Stimulated activated CD4-positive, alpha-beta T cell treated with anti-CD3 and anti-CD28 coated beads, Interleukin-12 subunit alpha, Interleukin-12 subunit beta, amount 100 ng/mL, for 48 hours (primary cell): ENCODE measurements around the gene EPN3.

Experiments used
- DNase-seq, 3 donors: peaks; one replicate each; pipeline ENCODE4 v3.0.0-alpha.2; 2020; ENCODE audit warnings: low read depth in 2 of 3, low spot score in 1 of 3

EPN3 gene

DNA sequence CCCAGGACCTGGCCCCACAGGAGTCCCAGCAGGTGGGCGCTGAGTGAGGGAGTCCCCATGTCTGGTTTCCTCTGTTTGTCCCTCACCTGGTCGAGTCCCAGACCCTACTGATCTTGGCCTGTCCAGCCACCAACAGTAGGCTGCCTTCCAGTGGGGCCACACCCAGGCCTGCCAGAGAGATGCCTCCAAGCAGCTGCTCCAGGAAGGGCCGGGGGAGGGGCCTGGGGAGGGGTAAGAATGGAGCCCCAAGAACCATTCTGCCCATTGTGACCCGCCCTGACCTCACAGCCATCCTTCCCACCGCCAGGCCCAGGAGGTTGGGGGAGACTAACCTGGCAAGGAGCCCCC lies 15.2 kb downstream of the EPN3 start:
- no peak for DNase-seq

DNA sequence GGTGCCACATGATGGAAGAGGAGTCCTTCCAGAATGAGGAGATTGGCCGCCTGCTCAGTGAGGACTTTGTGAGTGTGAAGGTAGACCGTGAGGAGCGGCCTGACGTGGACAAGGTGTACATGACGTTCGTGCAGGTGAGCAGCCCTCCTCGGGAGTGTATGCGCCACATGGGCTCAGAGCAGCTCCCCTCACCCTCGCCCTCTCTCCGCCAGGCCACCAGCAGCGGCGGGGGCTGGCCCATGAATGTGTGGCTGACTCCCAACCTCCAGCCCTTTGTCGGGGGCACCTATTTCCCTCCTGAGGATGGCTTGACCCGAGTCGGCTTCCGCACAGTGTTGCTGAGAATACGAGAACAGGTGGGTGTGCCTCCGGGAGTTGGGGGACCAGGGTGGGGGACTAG lies 16.3 kb downstream of the EPN3 start:
- DNase-seq: no peak

DNA sequence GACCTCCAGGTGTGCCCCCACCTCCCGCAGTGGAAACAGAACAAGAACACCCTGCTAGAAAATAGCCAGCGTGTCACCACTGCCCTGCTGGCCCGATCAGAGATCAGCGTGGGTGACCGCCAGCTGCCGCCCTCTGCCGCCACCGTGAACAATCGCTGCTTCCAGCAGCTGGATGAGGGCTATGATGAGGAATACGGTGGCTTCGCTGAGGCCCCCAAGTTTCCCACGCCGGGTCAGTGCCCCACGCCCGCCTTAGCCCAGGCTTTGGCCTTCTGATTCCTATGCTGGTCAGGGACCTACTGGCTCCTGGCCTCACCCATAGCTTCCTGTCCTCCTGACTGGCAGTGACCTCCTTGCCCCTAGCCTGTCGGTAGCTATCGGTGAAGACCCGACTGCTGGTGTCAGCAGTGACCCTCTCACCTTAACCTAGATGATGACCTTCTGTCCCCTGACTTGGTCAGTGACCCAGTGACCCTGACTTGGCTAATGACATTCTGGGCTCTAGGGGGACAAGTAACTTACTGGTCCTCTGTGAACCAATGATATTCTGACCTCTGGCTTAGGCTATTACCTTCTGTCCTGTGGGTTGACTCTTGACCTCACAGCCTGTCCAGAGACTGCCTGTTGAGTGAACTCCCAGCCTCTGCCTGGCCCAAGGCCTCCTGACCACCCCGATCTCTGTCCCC lies 16.9 kb downstream of the EPN3 start:
- no peak for DNase-seq

DNA sequence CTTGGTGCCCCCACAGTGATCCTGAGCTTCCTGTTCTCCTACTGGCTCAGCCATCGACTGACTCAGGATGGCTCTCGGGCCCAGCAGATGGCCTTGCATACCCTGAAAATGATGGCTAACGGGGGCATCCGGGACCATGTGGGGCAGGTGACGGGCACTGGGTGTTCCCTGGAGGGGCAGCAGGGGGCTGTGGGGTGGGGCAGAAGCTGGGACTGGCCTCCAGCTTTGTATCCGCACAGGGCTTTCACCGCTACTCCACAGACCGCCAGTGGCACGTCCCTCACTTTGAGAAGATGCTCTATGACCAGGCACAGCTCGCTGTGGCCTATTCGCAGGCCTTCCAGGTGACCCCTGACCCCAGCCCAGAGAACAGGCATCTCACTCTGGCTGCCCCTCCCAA lies 17.4 kb downstream of the EPN3 start:
- DNase-seq: no peak

DNA sequence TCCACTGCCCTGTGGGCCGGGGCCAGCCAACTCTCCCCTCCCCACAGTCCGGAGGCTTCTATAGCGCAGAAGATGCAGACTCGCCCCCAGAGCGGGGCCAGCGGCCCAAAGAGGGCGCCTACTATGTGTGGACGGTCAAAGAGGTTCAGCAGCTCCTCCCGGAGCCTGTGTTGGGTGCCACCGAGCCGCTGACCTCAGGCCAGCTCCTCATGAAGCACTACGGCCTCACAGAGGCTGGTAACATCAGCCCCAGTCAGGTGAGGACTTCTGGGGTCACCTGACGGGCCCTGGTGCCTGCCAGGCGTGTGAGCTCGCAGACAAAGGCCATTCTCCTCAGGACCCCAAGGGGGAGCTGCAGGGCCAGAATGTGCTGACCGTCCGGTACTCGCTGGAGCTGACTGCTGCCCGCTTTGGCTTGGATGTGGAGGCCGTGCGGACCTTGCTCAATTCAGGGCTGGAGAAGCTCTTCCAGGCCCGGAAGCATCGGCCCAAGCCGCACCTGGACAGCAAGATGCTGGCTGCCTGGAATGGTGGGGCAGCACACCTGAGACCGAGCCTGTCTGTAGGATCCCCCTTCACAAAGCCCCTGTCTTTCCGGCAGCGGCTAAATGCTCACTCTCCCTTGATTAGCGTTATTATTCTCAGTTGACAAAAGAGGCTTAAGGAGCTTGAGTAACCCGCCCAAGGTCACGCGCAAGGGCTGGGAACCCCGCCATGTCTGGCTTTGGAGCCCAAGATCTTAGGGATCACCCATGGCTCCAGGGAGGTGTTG lies 18.3 kb downstream of the EPN3 start:
- DNase-seq: no peak

DNA sequence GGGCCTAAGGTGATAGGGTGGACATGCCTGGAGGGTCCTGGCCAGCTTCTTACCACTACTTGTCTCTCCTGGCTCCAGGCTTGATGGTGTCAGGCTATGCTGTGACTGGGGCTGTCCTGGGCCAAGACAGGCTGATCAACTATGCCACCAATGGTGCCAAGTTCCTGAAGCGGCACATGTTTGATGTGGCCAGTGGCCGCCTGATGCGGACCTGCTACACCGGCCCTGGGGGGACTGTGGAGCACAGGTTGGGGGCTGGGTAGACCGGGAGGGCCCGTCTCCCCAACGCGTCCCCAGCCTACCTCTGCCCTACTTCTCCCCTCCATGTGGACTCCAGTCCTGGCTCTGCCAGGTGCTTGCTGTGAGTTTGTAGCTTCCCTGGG lies 18.9 kb downstream of the EPN3 start:
- DNase-seq: no peak

DNA sequence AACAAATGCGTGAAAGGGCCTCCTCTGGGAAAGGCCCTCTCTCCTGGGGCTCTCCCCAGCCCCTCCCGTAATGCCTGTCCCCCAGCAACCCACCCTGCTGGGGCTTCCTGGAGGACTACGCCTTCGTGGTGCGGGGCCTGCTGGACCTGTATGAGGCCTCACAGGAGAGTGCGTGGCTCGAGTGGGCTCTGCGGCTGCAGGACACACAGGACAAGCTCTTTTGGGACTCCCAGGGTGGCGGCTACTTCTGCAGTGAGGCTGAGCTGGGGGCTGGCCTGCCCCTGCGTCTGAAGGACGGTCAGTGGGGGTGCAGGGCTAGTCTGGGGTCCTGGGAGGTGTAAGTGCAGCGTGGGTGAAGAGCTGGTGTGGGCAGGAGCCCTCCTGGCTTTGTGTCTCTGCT lies 19.3 kb downstream of the EPN3 start:
- DNase-seq: no peak

DNA sequence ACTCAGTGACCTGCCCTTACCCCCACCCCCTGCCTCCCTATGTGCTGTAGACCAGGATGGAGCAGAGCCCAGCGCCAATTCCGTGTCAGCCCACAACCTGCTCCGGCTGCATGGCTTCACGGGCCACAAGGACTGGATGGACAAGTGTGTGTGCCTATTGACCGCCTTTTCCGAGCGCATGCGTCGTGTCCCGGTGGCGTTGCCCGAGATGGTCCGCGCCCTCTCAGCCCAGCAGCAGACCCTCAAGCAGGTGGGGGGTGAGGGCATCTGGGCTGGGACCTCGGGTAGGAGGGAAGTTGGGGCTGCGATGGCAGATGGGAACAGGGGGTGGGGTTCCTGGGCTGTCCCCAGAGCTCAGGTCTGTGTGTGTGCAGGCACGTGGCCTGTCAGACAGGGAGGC lies 21.7 kb downstream of the EPN3 start:
- DNase-seq: no peak

DNA sequence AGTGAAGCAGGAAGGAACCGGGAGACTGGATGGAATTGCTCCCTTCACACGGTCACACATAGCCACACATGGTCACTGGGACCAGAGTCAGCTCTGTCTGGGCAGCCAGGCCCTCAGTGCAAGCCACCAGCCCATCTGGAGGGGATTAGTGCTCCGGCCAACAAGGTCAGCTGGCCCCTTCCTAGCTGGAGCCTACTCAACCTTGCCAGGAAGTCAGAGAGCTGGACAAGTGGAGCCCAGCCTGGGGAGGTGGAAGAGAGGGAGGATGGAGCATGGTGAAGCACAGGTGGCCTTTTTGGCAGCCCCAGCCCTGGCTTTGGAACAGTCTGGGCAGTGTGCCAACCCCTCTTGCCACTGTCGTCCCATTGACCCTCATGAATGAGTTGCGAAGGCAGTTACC lies 24.3 kb downstream of the EPN3 start:
- DNase-seq: no peak

DNA sequence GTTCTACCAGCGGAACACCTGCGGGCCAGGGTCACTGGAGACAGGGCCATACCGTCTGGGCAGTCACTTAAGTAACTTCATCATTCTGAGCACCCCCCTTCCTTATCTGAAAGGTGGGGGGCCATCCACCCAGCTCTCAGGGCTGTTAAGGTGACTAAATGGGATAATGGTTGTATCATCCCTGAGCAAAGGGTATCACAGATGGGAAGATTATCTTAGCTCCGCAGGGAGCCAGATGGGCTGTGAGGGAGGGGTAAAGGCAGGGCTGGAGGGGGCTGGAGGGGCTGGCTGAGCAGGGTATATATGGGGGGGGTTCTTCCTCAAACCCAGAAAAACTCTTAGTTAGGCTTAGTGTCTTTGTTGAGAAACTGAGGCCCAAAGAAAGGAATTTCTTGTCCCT lies 25.1 kb downstream of the EPN3 start:
- DNase-seq: no peak

DNA sequence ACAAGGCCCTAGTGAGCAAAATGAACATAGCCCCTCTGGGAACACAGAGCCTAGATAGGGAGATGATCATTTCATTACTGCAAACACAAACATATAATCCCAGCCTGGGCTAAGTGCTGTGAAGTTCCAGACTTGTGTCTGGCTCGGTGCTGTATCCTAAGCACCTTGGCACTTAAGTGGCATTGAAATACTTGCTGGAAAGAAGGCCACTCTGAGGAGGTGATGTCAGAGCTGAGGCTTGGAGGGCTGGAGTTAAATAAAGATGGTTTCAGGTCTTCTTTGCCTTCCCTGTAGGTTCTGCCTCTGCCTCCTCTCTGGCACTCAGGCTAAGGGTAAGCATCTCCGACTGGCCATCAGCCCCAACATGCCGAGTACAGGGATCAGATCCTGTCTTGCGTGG lies 25.6 kb downstream of the EPN3 start:
- no peak for DNase-seq

DNA sequence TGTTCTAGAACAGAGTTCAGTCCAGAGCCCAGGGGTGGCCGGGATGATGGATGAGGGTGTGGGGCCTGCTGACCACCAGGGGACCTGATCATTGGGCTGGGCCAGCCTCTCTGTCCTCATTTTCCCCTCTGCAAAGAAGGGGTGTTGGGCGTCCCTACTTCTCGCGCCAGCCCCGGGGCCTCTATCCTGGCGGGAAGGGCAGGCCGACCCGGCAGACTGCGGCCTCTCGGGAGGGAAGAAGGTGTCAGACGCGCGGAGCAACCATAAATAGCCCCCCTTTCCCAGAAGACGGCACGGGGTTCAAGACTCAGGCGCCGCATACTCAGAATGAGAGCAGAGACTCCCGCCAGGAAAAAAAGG lies 26.0 kb downstream of the EPN3 start:
- DNase-seq: no peak

DNA sequence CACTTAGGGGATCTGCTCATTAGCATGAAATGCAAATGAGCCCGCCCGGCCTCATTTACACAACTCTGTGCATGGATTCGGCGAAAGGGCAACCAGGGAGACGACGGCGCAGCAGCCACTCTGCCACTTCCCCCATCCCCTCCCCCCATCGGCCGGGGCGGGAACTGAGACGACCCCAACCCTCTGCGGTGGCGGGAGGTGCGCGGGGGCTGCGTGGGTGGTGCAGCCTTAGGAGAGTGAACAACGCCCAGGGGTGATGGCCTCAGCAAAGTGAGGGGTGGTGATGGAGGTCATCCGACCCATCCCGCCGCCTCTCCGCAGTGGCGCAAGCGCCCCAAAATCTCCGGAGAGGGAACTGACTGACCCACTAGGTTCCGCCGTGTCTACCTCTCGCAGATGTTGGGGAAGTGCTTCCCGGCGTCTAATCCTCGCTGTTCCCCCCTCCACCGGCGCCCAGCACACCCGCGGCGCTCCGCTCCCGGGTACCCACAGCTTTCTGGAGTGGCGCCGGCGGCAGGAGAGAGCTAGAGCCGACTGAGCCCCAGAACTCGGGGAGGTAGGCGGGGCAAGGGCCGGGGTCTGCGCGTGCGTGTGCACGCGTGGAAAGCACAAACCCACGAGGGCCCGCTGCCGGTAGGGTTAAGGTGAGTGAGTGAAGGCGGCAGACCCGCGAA lies 26.5 kb downstream of the EPN3 start:
- no peak for DNase-seq

DNA sequence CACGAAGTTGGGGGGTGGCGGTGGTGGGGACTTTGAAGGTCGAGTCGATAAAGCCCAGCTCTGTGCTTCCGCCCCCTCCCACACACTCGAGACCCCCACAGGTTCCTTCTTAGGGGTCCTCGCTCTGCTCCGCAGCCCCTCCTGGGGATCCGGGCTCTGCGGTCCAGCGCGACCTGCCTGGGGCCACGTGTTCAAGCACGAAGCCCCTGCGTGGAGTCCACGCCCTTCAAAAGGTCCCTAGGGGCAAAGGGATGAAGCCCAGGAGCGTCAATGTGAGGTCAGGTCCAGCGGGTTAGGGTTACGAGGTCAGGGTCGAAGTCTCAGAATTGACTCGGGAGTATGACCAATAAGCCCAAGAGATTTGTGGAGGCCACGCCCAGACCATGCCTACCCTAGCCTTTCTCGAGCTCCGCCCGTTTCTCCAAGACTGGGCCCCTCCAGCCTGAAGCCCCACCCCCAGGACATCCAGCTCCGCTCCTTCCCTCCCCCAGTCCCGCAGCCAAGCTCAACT lies 27.2 kb downstream of the EPN3 start:
- peak in 1 of 3 donors; percentile 14 for DNase-seq

DNA sequence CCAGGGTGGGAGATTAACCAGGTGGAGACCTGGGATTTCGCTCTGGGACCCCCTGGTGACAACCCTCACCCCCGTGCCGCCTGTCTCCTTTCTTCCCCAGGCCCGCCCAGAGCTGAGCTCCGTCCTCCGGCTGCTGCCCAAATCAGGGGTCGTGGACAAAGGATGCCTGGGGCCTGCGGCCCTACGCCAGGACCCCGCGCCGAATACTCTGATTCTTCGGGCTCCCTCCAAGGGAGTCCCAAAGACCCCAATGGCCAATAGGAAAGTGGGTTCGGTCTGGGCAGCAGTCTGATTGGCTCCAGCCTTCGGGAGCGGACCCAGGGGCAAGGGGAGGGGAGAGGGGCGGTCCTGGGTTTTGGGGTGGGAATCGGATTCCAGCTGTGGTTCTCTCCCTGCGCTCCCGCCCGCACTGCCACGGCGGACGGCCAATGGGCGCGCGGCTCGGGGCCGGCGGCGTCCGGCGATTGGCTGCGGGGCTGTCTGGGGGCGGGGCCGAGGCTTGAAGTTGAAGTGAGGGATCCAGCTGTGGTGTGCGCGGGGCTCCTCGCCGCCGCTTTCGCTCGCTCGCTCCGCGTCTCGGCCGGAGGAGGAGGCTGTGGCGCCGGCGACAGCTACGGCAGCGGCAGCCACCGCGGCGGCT lies 27.8 kb downstream of the EPN3 start, which contains the start of gene CACNA1G:
CACNA1G (plus strand) TSS at position 531 of the 640 bp plus-strand sequence. CDS start 745 bp downstream, outside the sequence.
- peak; percentile 77 to 84 (median 82) for DNase-seq

DNA sequence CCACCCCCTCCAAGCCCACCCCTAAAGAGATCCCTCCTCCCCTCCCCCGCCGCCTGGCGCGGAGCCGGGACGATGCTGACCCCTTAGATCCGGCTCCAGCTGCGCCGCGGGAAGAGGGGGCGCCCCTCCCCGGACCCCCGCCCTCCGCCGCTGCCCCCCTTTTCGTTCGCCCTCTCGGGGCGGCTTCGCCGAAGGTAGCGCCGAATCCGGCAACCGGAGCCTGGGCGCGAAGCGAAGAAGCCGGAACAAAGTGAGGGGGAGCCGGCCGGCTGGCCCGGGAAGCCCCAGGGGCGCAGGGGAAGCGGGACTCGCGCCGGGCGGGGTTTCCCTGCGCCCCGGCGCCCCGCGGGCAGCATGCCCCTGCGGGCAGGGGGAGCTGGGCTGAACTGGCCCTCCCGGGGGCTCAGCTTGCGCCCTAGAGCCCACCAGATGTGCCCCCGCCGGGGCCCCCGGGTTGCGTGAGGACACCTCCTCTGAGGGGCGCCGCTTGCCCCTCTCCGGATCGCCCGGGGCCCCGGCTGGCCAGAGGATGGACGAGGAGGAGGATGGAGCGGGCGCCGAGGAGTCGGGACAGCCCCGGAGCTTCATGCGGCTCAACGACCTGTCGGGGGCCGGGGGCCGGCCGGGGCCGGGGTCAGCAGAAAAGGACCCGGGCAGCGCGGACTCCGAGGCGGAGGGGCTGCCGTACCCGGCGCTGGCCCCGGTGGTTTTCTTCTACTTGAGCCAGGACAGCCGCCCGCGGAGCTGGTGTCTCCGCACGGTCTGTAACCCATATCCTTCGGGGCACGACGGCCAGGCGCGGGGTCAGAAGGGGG lies 28.6 kb downstream of the EPN3 start:
- no peak for DNase-seq

DNA sequence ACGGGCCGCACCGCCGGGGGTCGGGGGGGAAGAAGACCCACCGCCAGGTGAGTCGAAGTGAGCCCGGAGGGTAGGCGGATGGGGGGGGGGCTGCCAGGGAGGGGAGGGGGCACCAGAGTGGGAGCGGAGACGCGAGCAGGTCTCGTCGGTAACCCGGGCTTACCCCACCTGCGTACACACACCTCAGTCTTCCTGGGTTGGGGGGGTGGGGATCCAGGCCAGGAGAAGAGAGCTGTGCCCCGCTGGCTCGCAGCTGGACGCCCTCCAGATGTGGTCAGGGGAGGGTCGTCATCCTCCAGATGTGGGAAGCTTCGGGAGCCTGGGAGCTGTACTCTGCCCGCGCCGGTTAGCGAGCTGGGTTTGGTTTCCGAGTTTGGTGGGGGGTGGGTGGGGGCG lies 29.2 kb downstream of the EPN3 start:
- no peak for DNase-seq

DNA sequence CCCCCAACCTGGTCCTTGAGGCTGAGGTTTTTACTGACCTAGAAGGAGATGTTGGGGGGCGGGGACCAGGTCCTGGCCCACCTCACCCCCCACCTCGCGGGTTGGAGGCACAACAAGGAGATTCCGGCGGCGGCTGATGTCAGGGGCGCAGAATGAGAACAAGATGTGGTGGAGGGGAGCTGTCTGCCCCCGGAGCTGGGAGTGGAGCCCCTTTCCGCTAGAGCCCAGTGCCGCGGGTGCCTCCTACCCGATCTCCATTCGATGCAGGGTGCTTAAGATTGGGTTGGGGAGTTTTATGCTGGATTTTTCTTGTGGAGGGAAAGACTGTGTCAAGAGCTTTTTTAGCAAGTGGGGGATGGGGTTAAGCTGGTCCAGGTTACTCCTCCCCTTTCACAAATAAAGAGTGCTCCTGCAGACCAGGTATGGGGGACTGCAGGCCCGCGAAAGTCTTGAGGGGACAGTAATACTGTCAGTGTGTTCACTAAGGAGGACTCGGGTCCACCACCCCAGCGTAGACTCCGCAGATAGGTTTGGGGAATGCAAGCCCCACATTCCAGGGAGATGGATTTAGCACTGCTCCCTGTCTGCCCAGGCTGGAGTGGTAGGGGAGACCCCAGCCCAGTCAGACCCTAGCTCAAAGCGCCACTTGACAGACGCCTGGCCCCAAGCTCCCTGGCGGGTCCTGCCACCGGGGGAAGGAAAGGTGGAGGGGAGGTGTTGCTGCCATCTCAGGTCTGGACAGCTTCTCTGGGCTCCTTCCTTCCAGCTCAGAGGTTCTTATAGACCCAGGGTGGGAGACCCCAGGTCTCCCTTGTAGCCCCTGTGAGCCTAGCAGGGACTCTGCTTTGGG lies 29.9 kb downstream of the EPN3 start:
- DNase-seq: no peak

DNA sequence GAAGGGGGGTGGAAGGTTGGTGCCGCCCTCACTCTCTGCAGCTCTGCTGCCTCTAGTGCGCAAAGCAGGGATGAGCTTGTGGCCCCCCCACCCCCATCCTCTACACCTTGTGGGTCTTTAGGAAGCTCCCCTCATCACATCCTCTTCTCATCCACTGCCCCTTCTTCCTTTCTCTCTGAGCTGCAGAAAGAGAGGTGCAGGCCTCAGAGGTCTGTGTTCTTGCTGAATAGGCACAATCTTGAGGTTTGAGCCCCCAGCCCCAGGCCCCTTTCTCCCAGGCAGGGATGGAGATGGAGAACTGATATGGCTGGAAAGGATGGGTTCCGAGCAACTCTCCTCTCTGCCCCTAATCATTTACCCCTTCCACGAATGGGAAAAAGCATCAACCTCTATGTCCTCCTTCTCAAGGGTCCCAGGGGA lies 30.6 kb downstream of the EPN3 start:
- no peak for DNase-seq

DNA sequence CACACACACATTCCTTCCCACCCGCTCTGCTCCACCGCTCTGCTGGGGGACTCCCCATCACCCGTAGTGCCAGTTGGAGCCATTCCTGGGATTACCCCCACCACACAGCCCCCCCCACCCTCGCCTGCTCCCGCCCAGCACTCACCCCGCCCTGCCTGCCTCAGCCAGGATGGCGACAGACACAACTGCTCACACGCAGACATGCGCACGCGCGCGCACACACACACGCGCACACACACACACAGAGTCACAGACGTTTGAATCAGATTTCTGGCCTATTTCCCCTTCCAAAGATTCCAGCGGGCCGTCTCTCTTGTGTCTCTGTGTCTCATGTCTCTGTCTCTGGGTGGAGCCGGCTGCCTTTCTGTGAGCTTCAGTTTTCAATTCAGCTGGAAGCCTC lies 32.4 kb downstream of the EPN3 start:
- no peak for DNase-seq
